Measurements from ENCODE around the gene HNF4A.

Gene HNF4A

GRCh38 chr20:44360221-44360620 is 4.7 kb downstream of the HNF4A start (continued):
- TF ChIP-seq ZNF639 (tag by site-specific recombination; IDR thresholded peaks at IDR 0.05), result no peak
- no peak for TF ChIP-seq ZEB2 (tag by site-specific recombination; IDR thresholded peaks at IDR 0.05)
- TF ChIP-seq ZFP3 (tag by site-specific recombination; IDR thresholded peaks at IDR 0.05; ENCODE audit: low read depth), result no peak
- TF ChIP-seq ZNF398 (tag by site-specific recombination; IDR thresholded peaks at IDR 0.05), result no peak
- no peak for TF ChIP-seq ZNF707 (tag by site-specific recombination; IDR thresholded peaks at IDR 0.05)
- TF ChIP-seq ZNF132 (tag by site-specific recombination; IDR thresholded peaks at IDR 0.05; ENCODE audit: borderline replicate concordance), result no peak
- no peak for TF ChIP-seq ZNF513 (tag by site-specific recombination; IDR thresholded peaks at IDR 0.05)
- no peak for TF ChIP-seq HIC1 (tag by site-specific recombination; IDR thresholded peaks at IDR 0.05)

GRCh38 chr20:44361021-44361420 is 5.5 kb downstream of the HNF4A start:
- Histone ChIP-seq H3K4me3 (ENCODE audit: low read depth, low read length) (no peak overlapping the region), H3K4me1 (ENCODE audit: control insufficient read depth, insufficient read depth, low read length) (no peaks in the 10 kb centered on the region), H3K9me3 (ENCODE audit: control insufficient read depth, insufficient read depth, low read depth, low read length) (no peaks in the 10 kb centered on the region), H3K27ac (ENCODE audit: extremely low read depth, low read depth, low read length) (no peak overlapping the region), H3K36me3 (ENCODE audit: control insufficient read depth in 2 of 2, insufficient read depth in 1 of 2, low read length in 2 of 2) (no peaks in the 10 kb centered on the region)
- TF ChIP-seq ZNF223 (tag by site-specific recombination; IDR thresholded peaks at IDR 0.05) (no peak), ZNF571 (tag by site-specific recombination; IDR thresholded peaks at IDR 0.05) (no peak), ZNF140 (tag by site-specific recombination; IDR thresholded peaks at IDR 0.05) (no peak), ZNF433 (tag by site-specific recombination; IDR thresholded peaks at IDR 0.05; ENCODE audit: low read depth) (no peak), ZNF214 (tag by site-specific recombination; IDR thresholded peaks at IDR 0.05; ENCODE audit: borderline replicate concordance) (no peak), AEBP2 (tag by site-specific recombination; IDR thresholded peaks at IDR 0.05; ENCODE audit: borderline replicate concordance) (no peak), ZNF175 (tag by site-specific recombination; IDR thresholded peaks at IDR 0.05) (no peak), ZNF184 (tag by site-specific recombination; IDR thresholded peaks at IDR 0.05) (no peak), MZF1 (tag by site-specific recombination; IDR thresholded peaks at IDR 0.05; ENCODE audit: borderline replicate concordance) (no peak), ZNF169 (tag by site-specific recombination; IDR thresholded peaks at IDR 0.05) (no peak)
- CTCF ChIA-PET, result interaction anchor here (0.5 to 1.3 kb wide), 5 partner anchors 9 to 144 kb away, joined by 3 to 7 read pairs (median 4); no protein-coding TSS in a partner anchor
- POLR2A ChIA-PET, result no interaction called here
